Mammary epithelial cell (primary cell): ENCODE data around the gene ADH1B.

Source experiments
- EZH2 ChIP-seq: IDR thresholded peaks from 2 replicates; pipeline ENCODE4 v1.6.1; 2012; ENCODE audit warnings: low read length, inconsistent platforms, borderline replicate concordance
- TF ChIP-seq, protein P1 (sequence below), 2 donors: IDR thresholded peaks in 1 of 2; conservative IDR thresholded peaks in 1 of 2; 2 replicates each; pipeline ENCODE4 v1.5.1; 2011 to 2012; ENCODE audit warnings: inconsistent platforms in 2 of 2, low read length in 2 of 2, mild to moderate bottlenecking in 2 of 2, control low read depth in 1 of 2, low read depth in 1 of 2; ENCODE audit not compliant: insufficient read depth in 1 of 2; ENCODE audit errors: extremely low read depth in 1 of 2

DNA sequence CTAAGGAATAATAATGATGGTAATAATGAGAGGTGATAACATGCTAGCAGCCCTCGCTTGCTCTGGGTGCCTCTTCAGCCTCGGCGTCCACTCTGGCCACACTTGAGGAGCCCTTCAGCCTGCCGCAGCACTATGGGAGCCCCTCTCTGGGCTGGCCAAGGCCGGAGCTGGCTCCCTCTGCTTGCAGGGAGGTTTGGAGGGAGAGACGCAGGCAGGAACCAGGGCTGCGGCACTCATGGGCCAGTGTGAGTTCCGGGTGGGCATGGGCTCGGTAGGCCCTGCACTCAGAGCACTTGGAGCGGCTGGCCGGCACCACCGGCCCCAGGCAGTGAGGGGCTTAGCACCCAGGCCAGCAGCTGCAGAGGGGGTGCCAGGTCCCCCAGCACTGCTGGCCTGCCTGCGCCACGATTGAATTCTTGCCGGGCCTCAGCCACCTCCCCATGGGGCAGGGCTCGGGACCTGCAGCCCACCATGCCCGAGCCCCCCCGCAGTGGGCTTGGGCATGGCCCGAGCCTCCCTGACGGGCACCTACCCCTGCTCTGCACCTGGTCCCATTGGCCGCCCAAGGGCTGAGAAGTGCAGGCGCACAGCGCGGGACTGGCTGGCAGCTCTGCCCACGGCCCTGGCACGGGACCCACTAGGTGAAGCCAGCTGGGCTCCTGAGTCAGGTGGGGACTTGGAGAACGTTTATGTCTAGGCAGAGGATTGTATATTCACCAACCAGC is 38.4 kb upstream of the ADH1B start:
- no peak for TF ChIP-seq EZH2
- TF ChIP-seq, protein P1, sequence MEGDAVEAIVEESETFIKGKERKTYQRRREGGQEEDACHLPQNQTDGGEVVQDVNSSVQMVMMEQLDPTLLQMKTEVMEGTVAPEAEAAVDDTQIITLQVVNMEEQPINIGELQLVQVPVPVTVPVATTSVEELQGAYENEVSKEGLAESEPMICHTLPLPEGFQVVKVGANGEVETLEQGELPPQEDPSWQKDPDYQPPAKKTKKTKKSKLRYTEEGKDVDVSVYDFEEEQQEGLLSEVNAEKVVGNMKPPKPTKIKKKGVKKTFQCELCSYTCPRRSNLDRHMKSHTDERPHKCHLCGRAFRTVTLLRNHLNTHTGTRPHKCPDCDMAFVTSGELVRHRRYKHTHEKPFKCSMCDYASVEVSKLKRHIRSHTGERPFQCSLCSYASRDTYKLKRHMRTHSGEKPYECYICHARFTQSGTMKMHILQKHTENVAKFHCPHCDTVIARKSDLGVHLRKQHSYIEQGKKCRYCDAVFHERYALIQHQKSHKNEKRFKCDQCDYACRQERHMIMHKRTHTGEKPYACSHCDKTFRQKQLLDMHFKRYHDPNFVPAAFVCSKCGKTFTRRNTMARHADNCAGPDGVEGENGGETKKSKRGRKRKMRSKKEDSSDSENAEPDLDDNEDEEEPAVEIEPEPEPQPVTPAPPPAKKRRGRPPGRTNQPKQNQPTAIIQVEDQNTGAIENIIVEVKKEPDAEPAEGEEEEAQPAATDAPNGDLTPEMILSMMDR (conservative IDR thresholded peaks at IDR 0.05 in 1 of 2, IDR thresholded peaks at IDR 0.05 in 1 of 2; ENCODE audit: extremely low read depth in 1 of 2, insufficient read depth in 1 of 2, low read depth in 1 of 2, low read length in 2 of 2), result no peak
